Activated naive CD8-positive, alpha-beta T cell (primary cell): ENCODE results near the gene MRPS33.
A peak's percentile ranks its signal among the peaks of the same experiment; 100 is the strongest.
"Not testable (repeated sequence)": the region's sequence is repeated elsewhere in the genome, so short reads cannot be mapped to it uniquely, and the experiment has no call there.

ENCODE experiments used
- H3K27ac Mint-ChIP-seq: one replicate; pipeline ENCODE4 v1.8.0; 2021; ENCODE audit warnings: mixed read lengths
- H3K27me3 Mint-ChIP-seq: one replicate; pipeline ENCODE4 v1.8.0; 2021; ENCODE audit warnings: mixed read lengths
- H3K36me3 Mint-ChIP-seq: one replicate; pipeline ENCODE4 v1.8.0; 2021; ENCODE audit warnings: mixed read lengths
- H3K4me1 Mint-ChIP-seq: one replicate; pipeline ENCODE4 v1.8.0; 2021; ENCODE audit warnings: low read depth, mixed read lengths
- H3K4me3 Mint-ChIP-seq: one replicate; pipeline ENCODE4 v1.8.0; 2021; ENCODE audit warnings: mild to moderate bottlenecking, mixed read lengths
- H3K9me3 Mint-ChIP-seq: one replicate; pipeline ENCODE4 v1.8.0; 2021; ENCODE audit warnings: low read depth, mixed read lengths

MRPS33 gene

GRCh38 chr7:141014524-141015395, at the start of gene MRPS33:
MRPS33 (minus strand) TSS chr7:141014952; CDS start chr7:141010633, 4,319 bp downstream.
- no peaks in the 10 kb centered on the region for H3K9me3 Mint-ChIP-seq
- H3K27ac Mint-ChIP-seq: peak within 1 kb of the TSS; percentile 100
- H3K4me3 Mint-ChIP-seq: peak within 1 kb of the TSS; percentile 99
- peaks cover 38% of the 10 kb centered on the region for H3K4me1 Mint-ChIP-seq
- H3K27me3 Mint-ChIP-seq: peaks cover 8% of the 10 kb centered on the region
- peaks cover 4% of the 10 kb centered on the region for H3K36me3 Mint-ChIP-seq

GRCh38 chr7:141057788-141058187, 43.0 kb upstream of the MRPS33 start:
- no peak overlapping the region for H3K27ac Mint-ChIP-seq
- peaks cover 15% of the 10 kb centered on the region for H3K4me1 Mint-ChIP-seq
- H3K4me3 Mint-ChIP-seq: no peak overlapping the region
- peaks cover 2% of the 10 kb centered on the region for H3K36me3 Mint-ChIP-seq
- H3K27me3 Mint-ChIP-seq: no peaks in the 10 kb centered on the region
- no peaks in the 10 kb centered on the region for H3K9me3 Mint-ChIP-seq

GRCh38 chr7:141055146-141055545, 40.4 kb upstream of the MRPS33 start:
- Mint-ChIP-seq H3K4me1 (peaks cover 21% of the 10 kb centered on the region), H3K27ac (no peak overlapping the region), H3K27me3 (peaks cover 4% of the 10 kb centered on the region), H3K9me3 (no peaks in the 10 kb centered on the region), H3K36me3 (peaks cover 2% of the 10 kb centered on the region), H3K4me3 (no peak overlapping the region)

- Mint-ChIP-seq H3K4me1 (peaks cover 21% of the 10 kb centered on the region), H3K27ac (peak overlapping the region; percentile 72), H3K27me3 (peaks cover 4% of the 10 kb centered on the region), H3K9me3 (no peaks in the 10 kb centered on the region), H3K4me3 (no peak overlapping the region), H3K36me3 (peaks cover 2% of the 10 kb centered on the region)
Observed at GRCh38 chr7:141053626-141054025, 38.9 kb upstream of the MRPS33 start.

- Mint-ChIP-seq H3K27ac (no peak overlapping the region), H3K4me3 (no peak overlapping the region), H3K27me3 (peaks cover 18% of the 10 kb centered on the region), H3K4me1 (no peaks in the 10 kb centered on the region), H3K9me3 (no peaks in the 10 kb centered on the region), H3K36me3 (no peaks in the 10 kb centered on the region)
Observed at GRCh38 chr7:141045842-141046620, 31.3 kb upstream of the MRPS33 start.

GRCh38 chr7:141045126-141045841, 30.5 kb upstream of the MRPS33 start:
- no peaks in the 10 kb centered on the region for H3K36me3 Mint-ChIP-seq
- no peak overlapping the region for H3K27ac Mint-ChIP-seq
- H3K27me3 Mint-ChIP-seq: peaks cover 20% of the 10 kb centered on the region
- no peaks in the 10 kb centered on the region for H3K9me3 Mint-ChIP-seq
- H3K4me3 Mint-ChIP-seq: no peak overlapping the region
- H3K4me1 Mint-ChIP-seq: no peaks in the 10 kb centered on the region

GRCh38 chr7:141043616-141044015, 28.9 kb upstream of the MRPS33 start:
- Mint-ChIP-seq H3K27ac (no peak overlapping the region), H3K4me3 (no peak overlapping the region), H3K27me3 (peaks cover 26% of the 10 kb centered on the region), H3K4me1 (no peaks in the 10 kb centered on the region), H3K9me3 (no peaks in the 10 kb centered on the region), H3K36me3 (no peaks in the 10 kb centered on the region)

GRCh38 chr7:141042222-141043193, 27.8 kb upstream of the MRPS33 start:
- H3K4me3 Mint-ChIP-seq: no peak overlapping the region
- no peak overlapping the region for H3K27ac Mint-ChIP-seq
- no peaks in the 10 kb centered on the region for H3K9me3 Mint-ChIP-seq
- no peaks in the 10 kb centered on the region for H3K36me3 Mint-ChIP-seq
- no peaks in the 10 kb centered on the region for H3K4me1 Mint-ChIP-seq
- peaks cover 26% of the 10 kb centered on the region for H3K27me3 Mint-ChIP-seq

- Mint-ChIP-seq H3K9me3 (no peaks in the 10 kb centered on the region), H3K36me3 (no peaks in the 10 kb centered on the region), H3K27me3 (peaks cover 28% of the 10 kb centered on the region), H3K27ac (no peak overlapping the region), H3K4me1 (no peaks in the 10 kb centered on the region), H3K4me3 (no peak overlapping the region)
Observed at GRCh38 chr7:141039376-141039775, 24.6 kb upstream of the MRPS33 start.

- peaks cover 21% of the 10 kb centered on the region for H3K27me3 Mint-ChIP-seq
Observed at GRCh38 chr7:141038100-141038499, 23.3 kb upstream of the MRPS33 start.

GRCh38 chr7:141032539-141033323, 18.0 kb upstream of the MRPS33 start:
- not testable (repeated sequence) for H3K4me3 Mint-ChIP-seq

More at GRCh38 chr7:141038100-141038499, 23.3 kb upstream of the MRPS33 start:
- H3K4me1 Mint-ChIP-seq, H3K36me3 Mint-ChIP-seq, H3K27ac Mint-ChIP-seq, H3K4me3 Mint-ChIP-seq, H3K9me3 Mint-ChIP-seq: not testable (repeated sequence)

GRCh38 chr7:141028767-141029166, 14.0 kb upstream of the MRPS33 start:
- no peak overlapping the region for H3K4me3 Mint-ChIP-seq
- peaks cover 8% of the 10 kb centered on the region for H3K27me3 Mint-ChIP-seq
- H3K9me3 Mint-ChIP-seq: peaks cover 11% of the 10 kb centered on the region
- H3K36me3 Mint-ChIP-seq: peaks cover 19% of the 10 kb centered on the region
- H3K4me1 Mint-ChIP-seq: peaks cover 4% of the 10 kb centered on the region
- H3K27ac Mint-ChIP-seq: no peak overlapping the region

More at GRCh38 chr7:141032539-141033323, 18.0 kb upstream of the MRPS33 start:
- H3K9me3 Mint-ChIP-seq, H3K4me1 Mint-ChIP-seq, H3K27ac Mint-ChIP-seq, H3K36me3 Mint-ChIP-seq: not testable (repeated sequence)
- peaks cover 13% of the 10 kb centered on the region for H3K27me3 Mint-ChIP-seq

- H3K4me1 Mint-ChIP-seq: peaks cover 13% of the 10 kb centered on the region
- peaks cover 11% of the 10 kb centered on the region for H3K9me3 Mint-ChIP-seq
- H3K36me3 Mint-ChIP-seq: peaks cover 19% of the 10 kb centered on the region
- peaks cover 4% of the 10 kb centered on the region for H3K27me3 Mint-ChIP-seq
- H3K27ac Mint-ChIP-seq: no peak overlapping the region
- no peak overlapping the region for H3K4me3 Mint-ChIP-seq
Observed at GRCh38 chr7:141027043-141027442, 12.3 kb upstream of the MRPS33 start.
